Endothelial cell of umbilical vein (primary cell): ENCODE measurements around the gene TMEM184B.

Source experiments
- CTCF ChIP-seq, 2 donors: IDR thresholded peaks; 1 replicate in 1 of 2; 2 replicates in 1 of 2; pipeline ENCODE4 v1.5.1; 2011; ENCODE audit warnings: low read length in 2 of 2, mild to moderate bottlenecking in 2 of 2, moderate library complexity in 2 of 2, control low read depth in 1 of 2, inconsistent platforms in 1 of 2, low read depth in 1 of 2; ENCODE audit not compliant: insufficient read depth in 1 of 2; ENCODE audit errors: extremely low read depth in 1 of 2
- EZH2 ChIP-seq: IDR thresholded peaks from 2 replicates; pipeline ENCODE4 v1.6.1; 2012; ENCODE audit warnings: borderline replicate concordance, low read depth, mild to moderate bottlenecking, moderate library complexity, low read length, inconsistent platforms; ENCODE audit not compliant: severe bottlenecking
- JUN ChIP-seq: IDR thresholded peaks from 2 replicates; pipeline ENCODE4 v1.6.1; 2011; ENCODE audit warnings: borderline replicate concordance, low read depth; ENCODE audit not compliant: insufficient read length, insufficient read depth
- MYC ChIP-seq: IDR thresholded peaks from one replicate; pipeline ENCODE4 v1.6.1; 2011; ENCODE audit warnings: mild to moderate bottlenecking, low read depth, low read length
- POLR2A ChIP-seq: IDR thresholded peaks from 2 replicates; pipeline ENCODE4 v1.6.1; 2012; ENCODE audit warnings: low read depth, mild to moderate bottlenecking, control low read depth, low read length
- POLR2AphosphoS5 ChIP-seq: IDR thresholded peaks from 2 replicates; pipeline ENCODE4 v1.6.1; 2012; ENCODE audit warnings: low read depth, mild to moderate bottlenecking, control low read depth, low read length, moderate library complexity; ENCODE audit not compliant: insufficient read depth

GRCh38 chr22:38249803-38250642, 22.8 kb downstream of the TMEM184B start:
- TF ChIP-seq CTCF (IDR thresholded peaks at IDR 0.05; ENCODE audit: extremely low read depth in 1 of 2, insufficient read depth in 1 of 2, low read depth in 1 of 2, low read length in 2 of 2) (no peak), POLR2AphosphoS5 (no peak), EZH2 (no peak), POLR2A (no peak), MYC (no peak), JUN (no peak)
